HG03159 (cell line): Measurements from ENCODE around the gene SGK2.
"Not testable (repeated sequence)": the region's sequence is repeated elsewhere in the genome, so short reads cannot be mapped to it uniquely, and the experiment has no call there.

Experiments used
- ATAC-seq: cut with Tn5 transposase; IDR thresholded peaks from one replicate; pipeline ENCODE4 v1.9.1; 2021; ENCODE audit warnings: mild to moderate bottlenecking, moderate library complexity; ENCODE audit not compliant: unreplicated experiment

SGK2 gene

DNA sequence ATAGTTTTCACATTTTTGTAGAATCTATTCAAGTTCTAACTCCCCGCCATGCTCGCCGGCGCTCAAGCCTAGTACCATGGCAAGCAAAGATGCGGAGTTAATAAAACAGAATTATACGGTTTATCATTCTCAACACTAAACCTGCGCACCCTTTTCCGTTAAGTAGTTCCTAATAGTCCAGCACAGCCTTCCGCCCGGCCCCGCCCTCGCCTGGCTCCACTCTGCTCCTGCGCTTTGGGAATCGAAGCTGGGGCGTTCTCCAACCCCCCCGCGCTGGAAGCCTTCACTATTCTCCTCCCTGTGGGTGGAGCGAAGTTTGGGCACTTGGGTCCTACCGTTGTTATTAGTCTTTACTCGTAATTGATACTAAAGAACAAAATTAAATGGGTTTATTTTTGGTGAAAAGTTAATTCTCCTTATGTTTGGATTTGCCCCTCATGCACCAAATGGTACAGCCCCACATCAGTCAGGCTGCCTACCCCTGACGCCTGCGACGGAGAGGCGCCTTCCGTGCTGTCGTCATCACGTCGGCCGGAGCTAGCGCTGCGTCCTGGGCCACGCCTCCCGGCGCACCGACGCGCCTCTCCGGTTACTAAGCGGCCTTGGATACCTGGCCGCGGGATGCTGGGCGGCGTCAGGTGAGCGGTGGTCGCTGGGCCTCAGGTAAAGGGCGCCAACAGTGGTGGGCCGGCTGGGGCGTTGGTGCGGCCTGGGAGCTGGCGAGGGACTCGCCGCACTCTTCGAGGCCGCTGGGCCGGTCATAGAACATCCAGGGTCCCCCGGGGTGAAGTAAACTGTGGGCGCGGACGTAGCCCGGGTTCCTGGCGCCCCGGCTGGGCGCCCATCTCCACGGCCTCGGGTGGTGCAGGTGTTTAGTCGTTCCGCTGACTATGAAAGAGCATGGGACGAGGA is 31.8 kb downstream of the SGK2 start, which contains the start of gene IFT52:
Gene IFT52 (plus strand): TSS at position 546 of the 912 bp plus-strand sequence. CDS start 3,762 bp downstream, outside the sequence.
- ATAC-seq: peak; percentile 97

- ATAC-seq: not testable (repeated sequence)
These were observed 43.1 kb downstream of the SGK2 start for GRCh38 chr20:43601960-43602359.

- ATAC-seq: no peak
These were observed 44.3 kb downstream of the SGK2 start for GRCh38 chr20:43603124-43603523.

GRCh38 chr20:43605715-43606114 is 46.9 kb downstream of the SGK2 start:
- ATAC-seq: no peak

GRCh38 chr20:43607278-43607677 is 48.5 kb downstream of the SGK2 start:
- not testable (repeated sequence) for ATAC-seq

DNA sequence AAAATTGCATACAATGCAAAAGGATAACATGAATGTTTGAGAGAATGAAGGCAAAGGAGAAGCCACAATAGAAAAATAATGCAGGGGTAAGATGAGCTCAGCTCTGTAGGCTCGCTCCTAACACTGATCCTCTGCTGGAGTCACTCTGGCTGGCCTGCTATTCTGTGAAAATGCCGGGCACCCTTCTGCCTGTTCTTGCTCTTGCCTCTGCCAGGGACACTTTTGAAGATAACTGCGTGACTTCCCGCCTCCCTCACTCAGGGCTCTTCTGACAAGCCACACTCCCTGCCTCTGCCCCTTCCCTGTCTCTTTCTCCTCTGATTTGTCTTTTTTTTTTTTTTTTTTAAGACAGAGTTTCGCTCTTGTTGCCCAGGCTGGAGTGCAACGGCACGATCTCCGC is 72.8 kb downstream of the SGK2 start:
- no peak for ATAC-seq
